Measurements from ENCODE around the gene CUEDC1.
A peak's percentile ranks its signal among the peaks of the same experiment; 100 is the strongest.
"Not testable (repeated sequence)": the region's sequence is repeated elsewhere in the genome, so short reads cannot be mapped to it uniquely, and the experiment has no call there.

The CUEDC1 gene

DNA sequence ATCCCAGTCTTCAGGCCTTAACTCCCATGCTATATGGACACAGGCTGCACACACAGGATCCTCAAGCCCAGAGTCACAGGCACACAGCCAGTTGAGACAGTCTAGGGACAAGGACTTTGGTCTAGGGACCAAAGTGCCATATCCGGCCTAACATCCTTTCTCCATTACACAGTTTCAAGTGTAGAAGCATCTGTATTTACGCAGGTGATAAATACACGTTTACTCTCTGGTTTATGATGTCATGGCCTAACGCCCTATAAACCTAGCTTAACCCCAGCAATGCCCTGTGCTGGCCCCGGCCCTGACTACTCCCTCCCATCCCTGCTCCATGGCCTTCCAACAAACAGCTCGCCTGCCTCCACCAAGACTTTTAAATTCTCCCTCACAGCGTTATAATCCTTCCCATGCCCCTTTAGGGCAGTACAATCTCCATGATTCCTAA is 17.1 kb downstream of the CUEDC1 start:
- DNase-seq (ENCODE audit: low spot score) = no peak

DNA sequence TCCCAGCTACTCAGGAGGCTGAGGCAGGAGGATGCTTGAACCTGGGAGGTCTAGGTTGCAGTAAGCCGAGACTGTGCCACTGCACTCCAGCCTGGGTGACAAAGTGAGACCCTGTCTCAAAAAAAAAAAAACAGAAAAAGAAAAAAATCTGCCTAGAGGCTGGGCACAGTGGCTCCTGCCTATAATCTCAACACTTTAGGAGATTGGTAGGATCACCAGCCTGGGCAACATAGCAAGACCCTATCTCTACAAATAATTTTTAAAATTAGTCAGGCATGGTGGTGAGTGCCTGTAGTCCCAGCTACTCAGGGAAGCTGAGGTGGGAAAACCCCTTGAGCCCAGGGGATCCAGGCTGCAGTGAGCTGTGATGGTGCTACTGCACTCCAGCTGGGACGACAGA is 17.7 kb downstream of the CUEDC1 start:
- no peak for DNase-seq (ENCODE audit: low spot score)

DNA sequence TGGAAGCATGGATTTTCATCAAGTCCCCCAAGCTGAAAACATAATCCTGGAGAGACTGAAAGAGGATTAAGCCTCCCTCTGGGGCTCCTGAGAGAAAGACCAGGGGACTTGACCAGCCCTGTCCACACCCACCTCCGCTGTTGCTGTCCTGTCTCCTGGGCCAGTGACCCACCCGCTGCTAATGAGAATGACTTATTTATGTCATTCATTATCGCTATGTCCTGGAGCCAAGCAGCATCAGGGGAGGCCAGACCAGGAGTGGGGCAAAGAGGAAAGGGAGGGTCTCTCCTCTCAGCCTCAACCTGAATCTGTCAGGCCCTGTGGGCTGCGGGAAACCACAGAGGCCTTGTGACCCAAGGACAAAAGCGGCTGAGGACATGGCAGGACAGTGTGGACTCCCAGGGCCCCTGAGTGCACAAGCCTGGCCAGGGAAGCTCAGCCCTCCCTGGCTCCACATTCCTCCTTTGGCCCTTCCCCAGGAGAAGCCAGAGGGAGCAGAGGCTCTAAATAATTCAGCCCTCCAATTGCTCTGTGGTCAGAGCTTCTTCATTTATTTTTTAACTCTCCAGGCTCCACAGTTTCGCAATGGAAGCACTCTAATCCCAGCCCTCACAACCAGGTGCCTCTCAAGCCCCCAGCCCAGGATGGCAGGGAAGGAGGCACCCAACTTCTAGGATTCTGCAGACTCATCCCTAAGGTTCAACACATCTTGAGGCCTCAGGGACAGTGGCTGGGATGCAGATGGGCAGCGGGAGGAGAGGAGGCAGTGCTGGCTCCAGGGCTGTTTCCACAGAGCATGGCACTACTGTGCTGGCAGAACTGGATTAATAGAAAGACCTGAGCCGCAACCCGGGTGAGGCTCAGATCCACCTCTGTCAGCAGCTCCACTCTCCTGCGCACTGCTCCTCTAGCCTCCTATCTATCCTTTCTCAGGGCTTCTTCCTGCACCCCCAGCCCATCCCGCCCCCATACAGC is 19.1 kb downstream of the CUEDC1 start:
- no peak for DNase-seq (ENCODE audit: low spot score)

DNA sequence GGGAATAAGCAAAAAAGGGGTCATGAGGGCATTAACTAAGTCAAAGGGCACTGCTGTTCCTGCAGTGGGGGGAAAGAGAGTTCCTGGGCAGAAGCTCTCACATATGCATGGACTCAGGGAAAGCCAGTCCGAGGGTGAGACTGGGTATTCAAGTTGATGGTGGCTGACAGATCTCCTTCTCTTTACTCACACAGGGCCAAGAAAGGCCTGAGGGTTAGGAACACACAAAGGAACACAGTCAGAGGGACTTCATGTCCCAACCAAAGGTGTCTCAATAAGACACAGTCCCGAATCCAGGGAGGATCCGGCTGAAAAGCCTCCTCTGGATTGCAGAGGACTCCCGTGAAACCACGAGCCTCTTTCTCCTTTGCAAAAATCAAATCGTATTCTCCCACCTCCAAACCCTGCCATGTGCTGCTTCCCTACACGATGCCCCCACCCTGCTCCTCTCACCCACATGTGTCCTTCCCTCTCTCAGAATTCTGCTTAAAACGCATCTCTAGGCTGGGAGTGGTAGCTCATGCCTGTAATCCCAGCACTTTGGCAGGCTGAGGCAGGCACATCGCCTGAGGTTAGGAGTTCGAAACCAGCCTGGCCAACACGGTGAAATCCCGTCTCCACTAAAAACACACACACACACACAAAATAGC is 23.6 kb downstream of the CUEDC1 start:
- DNase-seq (ENCODE audit: low spot score) = no peak

DNA sequence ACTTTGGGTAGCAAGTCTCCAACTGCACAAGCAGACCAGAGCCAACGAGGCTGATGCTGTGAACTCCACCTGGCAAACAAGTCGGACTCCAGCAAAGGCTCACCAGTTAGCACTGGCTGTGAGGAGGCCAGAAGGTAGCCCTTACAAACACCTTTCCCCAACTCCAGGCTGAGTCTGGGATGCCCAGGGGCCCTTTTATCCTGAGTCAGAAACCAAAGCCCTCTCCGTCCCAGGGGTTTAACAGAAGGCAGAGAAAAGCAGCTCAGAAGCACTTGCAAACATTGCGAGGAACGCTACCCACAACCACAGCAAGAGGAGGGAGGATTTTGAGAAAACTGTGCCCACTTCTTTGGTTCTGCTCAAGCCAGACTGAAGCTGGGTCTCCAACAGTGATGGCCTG is 25.0 kb downstream of the CUEDC1 start:
- no peak for DNase-seq (ENCODE audit: low spot score)

DNA sequence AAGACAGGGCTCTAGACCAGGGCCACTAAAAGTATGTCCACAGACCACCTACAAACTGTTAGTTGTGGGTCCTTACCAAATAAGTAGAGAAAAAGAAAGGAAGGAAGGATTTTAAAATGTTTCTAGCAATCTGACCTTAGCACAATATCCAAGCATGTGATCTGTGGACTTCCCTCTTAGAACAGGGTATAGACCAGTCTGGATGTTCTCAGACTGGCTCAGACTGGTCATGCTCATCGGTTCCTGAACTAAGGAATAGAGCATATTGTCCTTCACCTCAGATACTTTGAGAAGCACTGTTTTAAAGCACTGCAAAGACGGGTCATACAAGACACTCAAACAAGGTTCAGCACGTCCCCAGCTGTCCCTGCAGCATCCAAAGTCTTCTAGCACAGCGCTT is 25.8 kb downstream of the CUEDC1 start:
- DNase-seq (ENCODE audit: low spot score) = no peak

DNA sequence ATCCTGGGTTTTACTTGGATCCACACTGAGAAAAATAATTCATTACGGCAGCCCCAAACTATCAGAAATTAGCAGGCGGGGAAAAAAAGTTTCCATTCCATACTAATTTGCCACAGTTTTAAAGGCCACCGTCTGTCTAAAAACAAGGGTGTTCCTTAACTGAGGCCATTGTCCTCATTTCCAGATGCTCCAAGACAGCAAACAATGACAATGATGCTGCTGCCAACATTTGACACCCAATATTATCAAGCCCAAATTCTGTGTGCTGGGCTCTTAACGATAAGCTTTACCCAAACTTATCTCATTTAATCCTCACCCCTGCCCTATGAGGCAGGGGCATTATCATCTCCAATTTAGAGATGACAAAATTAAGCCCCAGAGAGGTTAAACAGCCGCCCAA is 26.3 kb downstream of the CUEDC1 start:
- DNase-seq (ENCODE audit: low spot score) = no peak

DNA sequence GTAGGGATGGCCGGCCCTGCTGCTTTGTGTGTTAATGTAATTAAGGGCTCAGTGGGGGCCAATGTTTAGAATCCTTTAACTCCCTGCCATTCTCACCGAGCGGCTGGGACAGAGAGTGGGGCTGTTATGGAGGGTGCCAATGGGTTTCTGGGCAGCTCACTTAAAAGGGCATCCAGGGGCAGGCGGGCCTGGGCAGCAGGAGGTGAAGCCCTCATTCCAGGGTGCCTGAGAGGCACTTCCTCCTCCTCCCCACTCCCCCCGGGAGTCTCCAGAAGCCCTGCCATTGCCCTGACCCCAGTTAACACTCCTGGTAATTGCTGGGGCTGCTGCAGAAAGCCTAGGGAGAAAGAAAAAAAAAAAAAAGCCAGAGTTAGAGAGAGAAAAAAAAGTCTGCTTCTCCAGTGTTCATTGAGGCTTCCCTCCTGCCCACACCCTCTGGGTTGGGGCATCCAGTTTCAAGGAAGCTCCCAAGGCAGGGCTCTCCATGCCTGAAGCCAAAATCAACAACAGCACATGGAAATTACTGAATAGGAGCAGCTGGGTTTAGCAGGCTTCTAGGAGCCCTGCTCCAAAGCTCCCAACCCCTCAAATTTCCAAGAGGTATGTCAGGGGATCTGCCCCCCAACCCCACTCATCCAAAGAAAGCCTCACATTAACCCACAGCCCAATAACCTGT is 28.0 kb downstream of the CUEDC1 start:
- DNase-seq (ENCODE audit: low spot score) = peak; percentile 87

DNA sequence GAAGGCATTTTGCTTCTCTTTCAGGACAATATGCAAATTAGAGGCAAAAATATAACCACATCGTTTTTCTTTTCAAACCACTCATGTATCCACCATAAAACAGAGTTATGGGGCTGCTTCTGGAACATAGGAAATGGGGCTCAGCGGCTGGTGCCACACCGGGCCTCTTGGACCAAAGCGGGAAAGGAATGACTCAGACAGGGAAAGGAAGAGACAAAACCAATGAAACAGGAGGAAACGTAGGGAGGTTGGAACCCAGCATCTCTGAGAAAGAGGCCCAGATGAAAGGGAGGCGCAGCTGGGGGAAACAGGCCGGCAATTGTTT is 28.5 kb downstream of the CUEDC1 start:
- no peak for DNase-seq (ENCODE audit: low spot score)

DNA sequence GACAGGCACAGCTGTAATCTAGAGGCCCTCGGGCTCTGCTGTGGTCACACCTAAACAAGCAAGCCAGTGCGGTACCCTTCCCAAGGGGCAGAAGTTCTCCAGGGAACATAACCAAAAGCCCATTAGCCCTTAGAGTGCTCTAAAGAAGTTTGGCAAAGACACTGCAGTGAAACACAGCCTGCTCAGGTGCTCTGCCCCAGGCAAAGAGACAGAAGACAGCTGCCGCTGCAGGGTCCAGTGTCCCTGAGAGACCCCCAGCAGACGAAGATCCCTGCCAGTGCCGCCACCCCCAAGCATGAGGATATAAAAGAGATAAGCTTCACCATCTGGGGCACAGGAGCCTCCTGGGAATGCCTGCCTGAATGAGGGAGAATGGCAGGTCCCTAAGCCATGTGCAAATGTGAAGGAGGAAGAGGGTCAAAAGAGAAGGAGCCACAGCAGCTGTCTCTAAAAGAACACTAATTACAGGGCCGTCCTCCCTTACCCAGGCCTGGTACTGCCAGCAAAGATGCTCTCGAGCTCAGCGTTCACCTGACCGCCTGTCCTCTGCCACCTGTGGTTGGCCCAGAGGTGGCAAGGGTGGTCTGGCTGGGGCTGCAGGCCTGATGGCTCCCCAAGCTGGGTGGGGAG is 29.7 kb downstream of the CUEDC1 start:
- DNase-seq (ENCODE audit: low spot score) = no peak

DNA sequence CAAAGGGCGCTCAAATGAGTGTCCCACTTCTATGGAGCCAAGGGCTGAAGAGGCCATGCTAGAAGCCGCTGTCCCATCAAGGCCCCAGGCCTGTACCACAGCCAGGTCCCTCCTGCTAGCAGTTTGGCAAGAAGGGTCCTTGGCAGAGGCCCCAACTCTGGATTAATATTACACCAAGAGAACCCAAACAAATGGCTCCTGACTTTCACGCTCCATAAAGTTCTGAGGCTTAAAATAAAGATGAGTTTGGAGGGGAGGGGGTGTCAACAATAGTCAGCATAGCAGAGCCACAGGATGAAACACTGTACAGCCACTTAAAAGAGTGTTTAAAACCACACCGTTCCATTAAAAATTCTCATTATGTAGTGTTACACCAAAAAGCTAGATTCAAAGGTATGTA is 30.5 kb downstream of the CUEDC1 start:
- no peak for DNase-seq (ENCODE audit: low spot score)

DNA sequence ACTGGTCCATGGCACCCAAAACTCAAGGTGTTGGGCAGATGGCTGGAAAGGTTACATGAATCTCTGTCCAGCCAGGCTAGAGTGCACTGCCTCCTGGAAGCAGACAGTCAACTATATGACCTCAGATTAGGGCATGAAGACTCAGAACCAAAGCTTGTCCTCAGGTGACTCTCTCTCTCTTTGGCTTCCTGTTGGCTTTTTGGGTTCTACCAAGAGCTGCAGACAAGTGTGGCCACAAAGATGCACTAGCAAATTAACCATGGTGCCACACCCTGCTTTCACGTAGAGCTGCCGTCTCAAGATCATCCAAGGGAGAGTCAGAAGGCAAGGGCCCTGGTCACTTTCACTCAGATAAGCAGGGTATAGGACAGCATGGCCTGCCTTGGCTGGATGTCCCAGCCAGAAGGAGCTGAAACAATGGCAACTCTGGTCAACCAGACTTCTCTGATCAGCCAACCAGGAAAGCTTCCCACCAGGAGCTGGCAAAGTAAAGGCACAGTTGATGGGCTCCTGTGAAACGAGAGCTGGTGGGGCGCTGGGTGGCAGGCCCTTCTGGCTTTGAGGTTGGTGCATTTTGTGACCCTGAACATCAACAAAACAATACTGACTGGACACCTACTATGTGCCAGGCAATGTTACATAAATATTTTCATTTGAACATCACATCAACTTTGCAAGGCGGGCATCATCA is 31.9 kb downstream of the CUEDC1 start:
- DNase-seq (ENCODE audit: low spot score) = no peak

DNA sequence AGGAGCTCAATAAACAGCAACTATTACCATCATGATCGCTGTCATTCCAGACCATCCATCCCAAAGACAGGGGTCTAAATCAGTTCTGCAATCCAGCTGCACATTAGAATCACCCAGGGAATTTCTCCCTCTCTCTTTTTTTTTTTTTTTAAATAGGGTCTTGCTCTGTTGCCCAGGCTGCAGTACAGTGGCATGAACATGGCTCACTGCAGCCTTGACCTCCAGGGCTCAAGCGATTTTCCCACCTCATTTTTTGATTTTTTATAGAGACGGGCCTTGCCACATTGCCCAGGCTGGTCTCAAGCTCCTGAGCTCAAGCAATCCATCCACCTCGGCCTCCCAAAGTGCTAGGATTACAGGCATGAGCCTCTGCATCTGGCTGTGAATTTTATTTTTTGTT is 32.5 kb downstream of the CUEDC1 start:
- DNase-seq (ENCODE audit: low spot score) = not testable (repeated sequence)

DNA sequence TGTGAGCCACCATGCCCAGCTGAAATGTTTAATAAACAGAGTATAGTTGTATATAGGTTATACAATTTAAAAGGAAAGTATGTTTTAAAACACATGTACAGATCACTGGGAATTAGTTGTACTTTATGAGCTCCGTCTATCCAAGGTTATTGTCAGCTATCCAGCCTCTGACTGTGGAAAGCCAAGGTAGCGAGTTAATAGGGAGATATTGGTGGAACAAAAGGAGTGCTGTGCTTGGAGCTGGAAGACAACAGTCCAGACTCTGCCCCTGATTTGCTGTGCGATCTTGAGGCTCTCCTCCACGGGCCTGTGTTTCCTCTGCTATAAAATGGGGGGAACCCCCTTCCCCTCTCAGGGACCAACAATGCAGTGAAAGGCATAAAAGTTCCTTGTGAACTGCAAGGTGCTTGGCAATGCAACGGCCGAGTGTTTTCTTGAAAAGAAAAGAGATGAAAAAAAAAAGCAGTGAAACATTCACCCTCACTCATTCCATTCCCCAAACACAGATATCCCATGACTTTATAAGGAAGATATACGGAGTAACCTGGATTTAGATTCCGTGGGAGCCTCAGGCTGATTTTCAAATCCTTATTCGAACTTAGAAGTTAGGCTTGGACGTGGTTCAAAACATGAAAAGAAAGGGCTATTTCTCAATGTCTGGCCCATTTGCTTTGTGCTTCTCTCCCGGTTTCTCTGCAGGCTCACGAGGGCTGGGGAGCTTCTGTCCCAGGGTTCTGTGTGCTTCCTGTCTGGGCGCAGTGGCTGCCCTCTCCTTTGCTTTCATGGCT is 34.1 kb downstream of the CUEDC1 start:
- DNase-seq (ENCODE audit: low spot score) = no peak

DNA sequence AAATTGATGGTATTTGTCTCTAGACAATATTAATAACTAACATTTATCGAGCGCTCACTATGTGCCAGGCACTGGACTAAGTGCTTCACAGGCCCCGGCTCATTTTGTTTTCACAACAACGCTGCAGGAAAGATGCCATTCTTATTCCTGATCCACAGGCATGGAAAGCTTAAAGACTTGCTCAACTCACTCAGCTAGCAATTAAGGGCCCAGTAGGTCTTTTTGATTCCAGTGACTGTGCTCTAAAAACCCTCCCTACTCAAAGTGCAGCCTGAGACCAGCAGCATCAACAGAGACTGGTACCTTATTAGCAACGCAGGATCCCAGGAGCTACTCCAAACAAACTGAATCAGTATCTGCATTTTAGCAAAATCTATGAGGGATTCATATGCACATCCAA is 35.3 kb downstream of the CUEDC1 start:
- DNase-seq (ENCODE audit: low spot score) = no peak

DNA sequence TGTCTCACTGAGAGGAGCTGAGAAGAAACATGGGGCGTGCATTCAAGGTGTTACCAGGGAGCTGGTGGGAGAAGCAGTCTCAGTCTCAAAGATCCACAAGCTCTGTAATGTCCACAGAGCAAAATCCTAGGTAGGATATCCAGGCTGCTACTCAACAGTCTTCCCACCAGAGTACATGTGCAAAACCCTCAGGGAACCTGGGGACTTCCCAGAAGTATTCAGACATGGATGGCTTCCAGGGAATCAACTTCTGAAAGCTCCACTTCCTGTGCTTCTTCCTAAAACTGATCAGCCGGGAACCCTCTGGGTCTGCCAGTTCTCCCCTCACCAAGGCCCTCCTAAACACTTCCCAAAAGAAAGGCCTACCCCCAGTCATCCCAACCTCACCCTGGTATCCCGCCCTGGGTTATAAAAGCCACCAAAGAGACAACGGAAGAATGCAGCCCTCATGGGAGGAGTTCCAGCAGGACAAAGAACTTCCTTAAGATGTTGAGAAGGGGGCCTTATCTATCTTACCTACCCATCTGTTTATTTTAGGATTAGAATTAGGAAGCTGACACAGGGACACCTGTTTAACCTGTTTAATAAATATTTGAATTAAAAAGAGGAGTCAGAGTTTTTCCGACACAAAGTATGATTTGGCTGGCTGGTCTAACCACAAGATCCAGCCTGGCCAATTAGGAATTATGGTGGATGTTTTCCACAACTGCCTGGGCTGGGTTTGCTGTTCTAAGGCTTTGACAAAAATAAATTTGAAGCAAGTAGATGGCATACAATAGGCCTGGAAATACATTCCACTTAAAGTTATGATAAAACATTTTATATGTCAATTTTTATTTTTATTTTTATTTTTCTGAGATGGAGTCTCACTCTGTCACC is 37.0 kb downstream of the CUEDC1 start:
- no peak for DNase-seq (ENCODE audit: low spot score)

DNA sequence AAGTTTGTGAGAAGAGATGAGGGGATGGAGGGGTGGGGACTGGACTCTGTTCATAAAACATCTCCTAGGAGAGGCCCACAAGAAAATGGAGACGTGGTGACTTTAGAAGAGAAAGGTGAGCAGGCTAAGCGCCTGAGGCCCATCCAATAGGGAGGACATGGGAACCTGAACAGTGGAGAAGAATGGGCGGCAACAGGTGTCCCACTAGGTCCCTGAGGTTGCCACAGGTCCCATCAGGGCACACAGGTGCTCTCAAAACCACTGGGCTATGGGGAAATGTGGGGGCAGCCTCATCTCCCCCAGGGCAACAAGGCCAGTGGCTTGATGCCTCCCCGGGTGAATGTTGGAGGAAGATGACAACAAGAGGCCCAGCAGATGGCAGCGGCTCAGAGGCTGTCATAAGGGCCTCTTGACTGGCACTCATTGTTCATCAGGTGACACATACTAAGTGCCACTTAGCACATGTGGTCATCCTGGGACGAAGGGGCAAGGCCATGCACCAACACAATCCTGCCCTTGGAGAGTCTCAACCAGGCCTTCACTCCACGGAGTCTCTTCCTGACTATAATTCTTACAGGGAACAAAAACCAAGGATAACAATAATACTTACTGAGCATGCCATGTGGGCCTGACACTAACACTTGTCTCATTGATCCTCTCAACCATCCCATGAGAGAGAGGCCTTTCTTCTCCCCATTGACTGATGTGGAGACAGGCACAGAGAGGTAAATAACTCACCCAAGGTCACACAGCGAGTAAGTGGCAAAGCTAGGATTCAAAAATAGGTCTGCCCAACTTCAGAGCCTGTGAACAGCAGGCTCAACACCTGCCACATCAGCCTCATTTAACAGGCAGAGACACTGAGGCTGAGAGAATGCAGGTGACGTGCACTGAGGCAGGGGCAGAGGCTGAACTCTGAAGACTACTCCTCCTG is 38.0 kb downstream of the CUEDC1 start:
- DNase-seq (ENCODE audit: low spot score) = no peak

DNA sequence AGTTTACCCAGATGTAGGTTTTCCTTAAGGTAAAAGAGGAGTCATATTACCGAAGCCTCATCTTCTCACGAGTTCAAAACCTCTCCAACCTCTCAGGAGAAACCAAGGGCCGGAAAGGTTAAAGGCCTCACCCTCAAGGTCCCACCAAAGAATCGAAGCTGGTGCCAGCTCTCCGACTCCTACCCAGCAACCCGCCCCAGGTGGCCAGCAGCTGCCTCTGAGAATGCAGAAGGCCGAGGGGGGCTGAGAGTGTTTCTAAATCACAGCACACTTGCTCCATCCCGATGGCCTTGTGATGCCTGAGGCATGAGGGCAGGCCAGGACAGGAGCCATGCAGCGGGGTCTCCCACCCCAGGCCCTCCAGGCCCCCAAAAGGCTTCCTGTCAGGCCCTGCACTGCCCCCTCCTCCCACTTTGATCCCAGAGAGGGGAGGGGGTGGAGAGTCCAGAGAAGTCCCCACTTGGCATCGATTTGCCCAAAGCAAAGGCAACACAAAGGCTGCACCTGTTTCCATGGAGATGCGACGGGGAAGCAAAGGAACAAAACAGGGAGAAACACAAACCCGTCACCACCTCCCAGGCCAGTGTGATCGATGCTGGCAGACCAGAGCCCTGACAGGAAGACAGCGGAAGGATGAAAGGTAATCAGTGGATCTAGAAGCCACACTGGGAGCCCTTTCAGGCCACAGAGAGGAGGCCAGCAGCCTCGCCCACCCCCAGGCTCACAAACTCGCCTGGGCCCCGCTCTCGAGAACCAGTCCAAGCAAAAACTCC is 39.0 kb downstream of the CUEDC1 start:
- no peak for DNase-seq (ENCODE audit: low spot score)

Data from putamen (tissue), 1 donor.